ENCODE results near the gene TXNIP. TPM values are rescaled to one million over a fixed set of nuclear protein-coding genes. Genes with fewer than 3 reads are reported as not detected.

TXNIP gene
- total RNA-seq, 1 donor from 2014 or later, result 108 TPM

- no peak for DNase-seq (ENCODE audit: low spot score)
- H3K9me3 Mint-ChIP-seq, result no peaks in the 10 kb centered on the region
- peaks cover 22% of the 10 kb centered on the region for H3K36me3 Mint-ChIP-seq (ENCODE audit: low read depth)
- peaks cover 70% of the 10 kb centered on the region for H3K4me1 Mint-ChIP-seq (ENCODE audit: low read depth)
- H3K27me3 Mint-ChIP-seq (ENCODE audit: insufficient read depth), result no peaks in the 10 kb centered on the region
- H3K4me3 Mint-ChIP-seq, result no peak overlapping the region
- intact Hi-C loops (cut with micrococcal nuclease), result no loop called here
- H3K27ac Mint-ChIP-seq, result peak overlapping the region; percentile 26
Measured at GRCh38 chr1:145988773-145989172, 7.6 kb downstream of the TXNIP start.

DNA sequence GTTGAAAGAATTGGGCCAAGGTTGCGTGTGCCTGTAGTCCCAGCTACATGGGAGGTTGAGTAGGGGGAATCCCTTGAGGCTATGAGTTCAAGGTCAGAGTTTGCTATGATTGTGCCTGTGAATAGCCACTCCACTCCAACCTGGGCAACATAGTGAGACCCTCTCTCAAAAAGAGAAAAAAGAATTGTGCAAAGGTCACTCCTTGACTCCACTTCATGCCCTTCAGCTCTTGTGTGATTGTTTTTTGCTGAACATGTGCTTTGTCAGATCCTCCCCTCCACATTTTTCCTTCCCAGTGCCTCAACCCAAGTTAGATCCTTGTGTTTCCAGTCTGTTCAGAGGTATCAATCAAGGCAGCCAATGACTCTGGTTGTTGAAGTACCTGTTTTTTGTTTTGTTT lies 8.5 kb downstream of the TXNIP start:
- Mint-ChIP-seq H3K4me3 (no peak overlapping the region), H3K27me3 (ENCODE audit: insufficient read depth) (no peaks in the 10 kb centered on the region), H3K27ac (no peak overlapping the region), H3K9me3 (no peaks in the 10 kb centered on the region), H3K36me3 (ENCODE audit: low read depth) (peaks cover 13% of the 10 kb centered on the region), H3K4me1 (ENCODE audit: low read depth) (peaks cover 61% of the 10 kb centered on the region)
- DNase-seq (ENCODE audit: low spot score), result no peak
- intact Hi-C loops (cut with micrococcal nuclease), result no loop called here

DNA sequence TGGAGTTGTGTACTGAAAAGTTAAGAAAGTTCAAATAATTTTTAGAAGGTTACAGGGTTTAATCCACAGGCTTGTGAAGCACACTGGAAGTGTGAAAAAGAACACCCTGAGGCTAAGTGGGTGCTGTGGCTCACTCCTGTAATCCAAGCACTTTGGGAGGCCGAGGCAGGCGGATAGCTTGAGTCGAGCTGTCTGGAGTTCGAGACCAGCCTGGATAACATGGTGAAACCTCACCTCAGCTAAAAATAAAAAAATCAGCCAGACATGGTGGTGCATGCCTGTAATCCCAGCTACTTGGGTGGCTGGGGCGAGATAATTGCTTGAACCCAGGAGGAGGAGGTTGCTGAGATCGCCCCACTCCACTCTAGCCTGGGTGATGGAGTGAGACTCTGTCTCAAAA lies 9.8 kb downstream of the TXNIP start:
- peaks cover 4% of the 10 kb centered on the region for H3K36me3 Mint-ChIP-seq (ENCODE audit: low read depth)
- intact Hi-C loops (cut with micrococcal nuclease), result no loop called here
- no peak overlapping the region for H3K27ac Mint-ChIP-seq

GRCh38 chr1:145985502-145986439 lies 10.6 kb downstream of the TXNIP start:
- H3K36me3 Mint-ChIP-seq (ENCODE audit: low read depth), result peaks cover 2% of the 10 kb centered on the region
- intact Hi-C loops (cut with micrococcal nuclease), result loop anchor here (1.0 kb wide), 1 partner anchor 9 kb away; no protein-coding TSS in a partner anchor
- H3K27me3 Mint-ChIP-seq (ENCODE audit: insufficient read depth), result no peaks in the 10 kb centered on the region
- peak overlapping the region; percentile 80 for H3K27ac Mint-ChIP-seq
- no peaks in the 10 kb centered on the region for H3K9me3 Mint-ChIP-seq
- H3K4me1 Mint-ChIP-seq (ENCODE audit: low read depth), result peaks cover 42% of the 10 kb centered on the region
- H3K4me3 Mint-ChIP-seq, result peak overlapping the region; percentile 23
- DNase-seq (ENCODE audit: low spot score), result no peak

More for the DNA sequence above, 9.8 kb downstream of the TXNIP start:
- H3K4me1 Mint-ChIP-seq (ENCODE audit: low read depth), result peaks cover 47% of the 10 kb centered on the region
- H3K9me3 Mint-ChIP-seq, result no peaks in the 10 kb centered on the region
- H3K4me3 Mint-ChIP-seq, result no peak overlapping the region
- no peak for DNase-seq (ENCODE audit: low spot score)
- no peaks in the 10 kb centered on the region for H3K27me3 Mint-ChIP-seq (ENCODE audit: insufficient read depth)

DNA sequence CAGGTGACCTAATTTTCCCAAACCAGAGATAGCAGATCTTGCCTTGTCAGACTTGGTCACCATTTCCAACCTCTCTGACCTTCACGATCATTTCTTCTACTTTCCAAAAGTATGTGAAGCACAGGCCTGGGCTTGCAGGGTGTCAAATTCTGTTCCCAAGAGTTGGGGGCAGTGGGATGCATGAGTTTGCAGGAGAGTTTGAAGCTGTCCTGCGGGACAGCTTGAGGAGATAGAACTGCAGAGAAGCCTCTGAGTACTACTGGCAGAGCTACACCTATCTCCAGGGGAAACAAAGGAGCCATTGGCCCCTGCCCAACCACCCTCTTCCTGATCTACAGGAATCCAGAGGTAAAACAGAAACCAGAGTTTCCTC lies 11.3 kb downstream of the TXNIP start:
- H3K4me3 Mint-ChIP-seq, result peak overlapping the region; percentile 23
- intact Hi-C loops (cut with micrococcal nuclease), result loop anchor here (1.0 kb wide), 1 partner anchor 9 kb away; no protein-coding TSS in a partner anchor
- DNase-seq (ENCODE audit: low spot score), result no peak
- no peaks in the 10 kb centered on the region for H3K9me3 Mint-ChIP-seq
- H3K27me3 Mint-ChIP-seq (ENCODE audit: insufficient read depth), result no peaks in the 10 kb centered on the region
- peaks cover 2% of the 10 kb centered on the region for H3K36me3 Mint-ChIP-seq (ENCODE audit: low read depth)
- peaks cover 36% of the 10 kb centered on the region for H3K4me1 Mint-ChIP-seq (ENCODE audit: low read depth)
- H3K27ac Mint-ChIP-seq, result peak overlapping the region; percentile 80

DNA sequence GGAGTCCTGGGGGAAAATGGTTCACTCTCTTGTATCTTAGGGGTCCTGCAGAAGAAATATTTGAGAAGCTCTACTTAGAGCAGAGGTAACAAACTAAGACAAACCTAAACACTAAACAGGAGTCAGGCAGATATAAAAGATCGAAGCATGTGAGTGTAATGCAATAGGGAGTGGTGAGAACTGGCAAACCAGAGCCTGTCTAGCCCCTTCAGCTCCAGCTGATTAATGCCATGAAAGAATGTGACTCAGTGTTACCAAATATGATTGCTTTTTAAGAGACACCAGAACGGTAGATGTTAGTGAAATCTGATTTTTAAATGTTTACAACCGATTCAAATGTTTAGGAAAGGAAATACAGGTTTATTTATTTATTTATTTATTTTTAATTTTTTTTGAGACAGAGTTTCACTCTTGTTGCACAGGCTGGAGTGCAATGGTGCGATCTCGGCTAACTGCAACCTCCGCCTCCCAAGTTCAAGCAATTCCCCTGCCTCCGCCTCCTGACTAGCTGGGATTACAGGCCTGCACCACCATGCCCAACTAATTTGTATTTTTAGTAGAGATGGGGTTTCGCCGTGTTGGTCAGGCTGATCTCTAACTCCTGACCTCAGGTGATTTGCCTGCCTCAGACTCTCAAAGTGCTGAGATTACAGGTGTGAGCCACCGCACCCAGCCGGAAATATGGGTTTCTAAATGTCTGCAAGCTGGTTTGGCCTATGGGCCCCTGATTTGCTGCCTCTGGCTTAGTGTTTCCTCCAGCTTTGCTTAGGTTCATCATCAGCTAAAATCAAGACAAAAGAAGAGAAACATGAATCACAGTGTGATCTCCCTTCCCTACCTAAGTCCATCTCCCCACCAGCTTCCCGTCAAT lies 12.2 kb downstream of the TXNIP start:
- DNase-seq (ENCODE audit: low spot score), result no peak
- peaks cover 35% of the 10 kb centered on the region for H3K4me1 Mint-ChIP-seq (ENCODE audit: low read depth)

GRCh38 chr1:145983206-145983675 lies 13.1 kb downstream of the TXNIP start:
- H3K36me3 Mint-ChIP-seq (ENCODE audit: low read depth), result peaks cover 2% of the 10 kb centered on the region
- H3K27me3 Mint-ChIP-seq (ENCODE audit: insufficient read depth), result no peaks in the 10 kb centered on the region
- intact Hi-C loops (cut with micrococcal nuclease), result no loop called here
- H3K4me1 Mint-ChIP-seq (ENCODE audit: low read depth), result peaks cover 30% of the 10 kb centered on the region
- H3K9me3 Mint-ChIP-seq, result no peaks in the 10 kb centered on the region
- H3K4me3 Mint-ChIP-seq, result peak overlapping the region; percentile 41
- peak overlapping the region; percentile 72 for H3K27ac Mint-ChIP-seq
- DNase-seq (ENCODE audit: low spot score), result no peak

More for the DNA sequence above, 12.2 kb downstream of the TXNIP start:
- peaks cover 2% of the 10 kb centered on the region for H3K36me3 Mint-ChIP-seq (ENCODE audit: low read depth)
- H3K27ac Mint-ChIP-seq, result peak overlapping the region; percentile 80
- peak overlapping the region; percentile 23 for H3K4me3 Mint-ChIP-seq
- no peaks in the 10 kb centered on the region for H3K27me3 Mint-ChIP-seq (ENCODE audit: insufficient read depth)
- intact Hi-C loops (cut with micrococcal nuclease), result no loop called here
- H3K9me3 Mint-ChIP-seq, result no peaks in the 10 kb centered on the region

- intact Hi-C loops (cut with micrococcal nuclease), result no loop called here
- H3K4me3 Mint-ChIP-seq, result peak overlapping the region; percentile 37
- H3K27ac Mint-ChIP-seq, result no peak overlapping the region
- no peak for DNase-seq (ENCODE audit: low spot score)
- no peaks in the 10 kb centered on the region for H3K27me3 Mint-ChIP-seq (ENCODE audit: insufficient read depth)
- peaks cover 2% of the 10 kb centered on the region for H3K36me3 Mint-ChIP-seq (ENCODE audit: low read depth)
- no peaks in the 10 kb centered on the region for H3K9me3 Mint-ChIP-seq
- peaks cover 22% of the 10 kb centered on the region for H3K4me1 Mint-ChIP-seq (ENCODE audit: low read depth)
Measured at GRCh38 chr1:145982010-145982723, 14.2 kb downstream of the TXNIP start.

GRCh38 chr1:145980457-145980994 lies 15.9 kb downstream of the TXNIP start:
- Mint-ChIP-seq H3K36me3 (ENCODE audit: low read depth) (peaks cover 2% of the 10 kb centered on the region), H3K9me3 (no peaks in the 10 kb centered on the region), H3K4me3 (no peak overlapping the region), H3K4me1 (ENCODE audit: low read depth) (peaks cover 12% of the 10 kb centered on the region), H3K27ac (no peak overlapping the region), H3K27me3 (ENCODE audit: insufficient read depth) (no peaks in the 10 kb centered on the region)
- intact Hi-C loops (cut with micrococcal nuclease), result no loop called here
- no peak for DNase-seq (ENCODE audit: low spot score)

- H3K9me3 Mint-ChIP-seq, result no peaks in the 10 kb centered on the region
- intact Hi-C loops (cut with micrococcal nuclease), result loop anchor here (1.0 kb wide), 3 partner anchors 16 to 53 kb away; partner anchors contain the start of genes ANKRD34A, POLR3GL, RBM8A and TXNIP
- DNase-seq (ENCODE audit: low spot score), result no peak
- no peak overlapping the region for H3K27ac Mint-ChIP-seq
- H3K27me3 Mint-ChIP-seq (ENCODE audit: insufficient read depth), result no peaks in the 10 kb centered on the region
- peaks cover 10% of the 10 kb centered on the region for H3K4me1 Mint-ChIP-seq (ENCODE audit: low read depth)
- no peak overlapping the region for H3K4me3 Mint-ChIP-seq
- H3K36me3 Mint-ChIP-seq (ENCODE audit: low read depth), result peaks cover 2% of the 10 kb centered on the region
Measured at GRCh38 chr1:145979746-145980456, 16.5 kb downstream of the TXNIP start.

GRCh38 chr1:145978854-145979745 lies 17.3 kb downstream of the TXNIP start:
- Mint-ChIP-seq H3K9me3 (no peaks in the 10 kb centered on the region), H3K36me3 (ENCODE audit: low read depth) (no peaks in the 10 kb centered on the region), H3K27me3 (ENCODE audit: insufficient read depth) (no peaks in the 10 kb centered on the region), H3K4me3 (no peak overlapping the region), H3K27ac (no peak overlapping the region), H3K4me1 (ENCODE audit: low read depth) (peaks cover 9% of the 10 kb centered on the region)
- peak; percentile 87 for DNase-seq (ENCODE audit: low spot score)
- intact Hi-C loops (cut with micrococcal nuclease), result loop anchor here (1.0 kb wide), 4 partner anchors 15 to 57 kb away; partner anchors contain the start of genes ANKRD34A, POLR3GL, RBM8A and TXNIP
